ENCODE measurements around the gene MAML1. TPM values are rescaled to one million over a fixed set of nuclear protein-coding genes. Genes with fewer than 3 reads are reported as not detected.
A peak's percentile ranks its signal among the peaks of the same experiment; 100 is the strongest.

The MAML1 gene
- total RNA-seq, 4 donors from 2014 or later = 16.6 to 29.0 (median 17.9) TPM

GRCh38 chr5:179793468-179794139 is 61.0 kb downstream of the MAML1 start, which contains the start of gene LTC4S:
LTC4S (plus strand) TSS chr5:179793986; CDS start chr5:179794081, 95 bp downstream.
- Histone ChIP-seq H3K9me3 (no peaks in the 10 kb centered on the region), H3K27me3 (no peaks in the 10 kb centered on the region), H3K27ac (peak within 1 kb of the TSS; percentile 45 to 93 (median 84)), H3K4me3 (peak within 1 kb of the TSS in 3 of 4 donors; percentile 48 to 70 (median 68)), H3K4me1 (peaks cover 41 to 66% (median 43%) of the 10 kb centered on the region in 3 donors), H3K36me3 (peaks cover 7 to 17% (median 7%) of the 10 kb centered on the region in 3 donors)
- WGBS, 2 donors = 11 to 12% methylated on average over 7 to 13 of the region's 19 CpGs
- peak; percentile 38 for DNase-seq
- TF ChIP-seq CTCF (IDR thresholded peaks at IDR 0.05) (no peak), POLR2A (IDR thresholded peaks at IDR 0.05) (peak in 1 of 4 donors; percentile 16)
- intact Hi-C loops (cut with DNase I) = no loop called here

DNA sequence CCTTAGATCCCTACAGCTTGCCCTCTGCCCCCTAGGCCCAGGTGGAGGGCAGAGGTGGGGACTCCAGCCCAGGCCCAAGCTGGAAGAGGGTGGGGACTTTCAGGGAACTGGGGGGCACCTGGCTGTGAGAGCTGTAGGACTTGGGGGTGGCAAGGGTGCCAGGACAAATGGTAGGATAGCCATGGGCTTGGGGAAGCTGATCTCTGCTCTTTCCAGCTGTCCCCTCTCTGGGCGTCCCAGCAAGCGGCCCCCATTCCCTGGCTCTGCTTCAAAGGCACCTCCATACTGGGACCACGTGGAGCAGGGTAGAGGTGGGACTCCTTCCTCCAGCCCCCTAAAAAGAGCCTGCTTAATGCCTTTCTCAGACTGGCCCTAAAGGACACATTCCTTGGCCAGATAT is 61.5 kb downstream of the MAML1 start:
- Histone ChIP-seq H3K9me3 (no peaks in the 10 kb centered on the region), H3K4me3 (peak overlapping the region in 3 of 4 donors; percentile 48 to 70 (median 68)), H3K4me1 (peaks cover 41 to 66% (median 43%) of the 10 kb centered on the region in 3 donors), H3K27ac (peak overlapping the region; percentile 9 to 93 (median 84)), H3K36me3 (peaks cover 11 to 22% (median 13%) of the 10 kb centered on the region in 3 donors), H3K27me3 (no peaks in the 10 kb centered on the region)
- WGBS, 2 donors = no CpG with 5 or more reads among the region's 3 CpGs
- DNase-seq = no peak
- intact Hi-C loops (cut with DNase I) = no loop called here
- no peak for TF ChIP-seq CTCF (IDR thresholded peaks at IDR 0.05)
- TF ChIP-seq POLR2A (IDR thresholded peaks at IDR 0.05) = no peak

DNA sequence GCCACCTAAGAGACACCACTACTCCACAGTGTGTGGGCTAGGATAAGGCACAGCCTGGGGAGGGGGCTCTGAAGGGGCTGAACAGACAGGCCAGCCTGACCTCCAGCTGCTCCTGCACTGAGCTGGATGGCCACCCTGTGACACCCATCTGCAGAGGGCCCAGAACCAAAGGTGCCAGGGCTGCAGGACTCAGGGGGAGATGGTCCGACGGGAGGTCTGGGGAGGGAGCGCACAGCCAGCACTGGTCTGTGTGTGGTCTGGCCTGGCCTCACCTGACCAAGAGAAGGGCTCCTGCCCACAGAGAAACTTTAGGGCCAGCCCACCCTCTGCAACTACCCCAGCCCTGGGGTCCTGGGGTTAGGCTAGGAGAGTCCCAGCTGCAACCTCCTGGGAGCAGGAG is 62.0 kb downstream of the MAML1 start:
- Histone ChIP-seq H3K9me3 (no peaks in the 10 kb centered on the region), H3K27ac (peak overlapping the region in 3 of 4 donors; percentile 81 to 93 (median 88)), H3K27me3 (no peaks in the 10 kb centered on the region), H3K4me1 (peaks cover 41 to 66% (median 43%) of the 10 kb centered on the region in 3 donors), H3K36me3 (peaks cover 16 to 26% (median 17%) of the 10 kb centered on the region in 3 donors), H3K4me3 (peak overlapping the region in 3 of 4 donors; percentile 48 to 70 (median 68))
- TF ChIP-seq CTCF (IDR thresholded peaks at IDR 0.05) (no peak), POLR2A (IDR thresholded peaks at IDR 0.05) (no peak)
- DNase-seq = no peak
- intact Hi-C loops (cut with DNase I) = no loop called here
- 87% methylated on average over 3 of the region's 3 CpGs; no CpG with 5 or more reads in 1 of the 2 donors for WGBS, 2 donors

- peak overlapping the region; percentile 81 to 93 (median 86) for H3K27ac ChIP-seq
- intact Hi-C loops (cut with DNase I) = loop anchor here (5.0 kb wide), 1 partner anchor 112 kb away; the partner anchor contains the start of gene TBC1D9B
- H3K36me3 ChIP-seq = peaks cover 21 to 33% (median 22%) of the 10 kb centered on the region in 3 donors
- peaks cover 41 to 66% (median 43%) of the 10 kb centered on the region in 3 donors for H3K4me1 ChIP-seq
- H3K27me3 ChIP-seq = no peaks in the 10 kb centered on the region
- DNase-seq = no peak
- H3K9me3 ChIP-seq = no peaks in the 10 kb centered on the region
- TF ChIP-seq CTCF (IDR thresholded peaks at IDR 0.05) (no peak), POLR2A (IDR thresholded peaks at IDR 0.05) (peak in 1 of 4 donors; percentile 16)
- 33 to 35% methylated on average over 4 to 5 of the region's 53 CpGs for WGBS, 2 donors
- H3K4me3 ChIP-seq = peak overlapping the region; percentile 48 to 70 (median 58)
Observed at GRCh38 chr5:179795049-179795862, 62.6 kb downstream of the MAML1 start.
